GM11168 (cell line): Measurements from ENCODE around the gene PREP.
"Not testable (repeated sequence)": the region's sequence is repeated elsewhere in the genome, so short reads cannot be mapped to it uniquely, and the experiment has no call there.

Source experiments
- in situ Hi-C: fragments of 300-500 bp; cut with MboI; formaldehyde crosslinking; loops from one replicate; pipeline ENCODE4 v1.12.0; 2022; ENCODE audit warnings: low sequenced_read_pairs; ENCODE audit not compliant: unreplicated experiment

PREP gene

DNA sequence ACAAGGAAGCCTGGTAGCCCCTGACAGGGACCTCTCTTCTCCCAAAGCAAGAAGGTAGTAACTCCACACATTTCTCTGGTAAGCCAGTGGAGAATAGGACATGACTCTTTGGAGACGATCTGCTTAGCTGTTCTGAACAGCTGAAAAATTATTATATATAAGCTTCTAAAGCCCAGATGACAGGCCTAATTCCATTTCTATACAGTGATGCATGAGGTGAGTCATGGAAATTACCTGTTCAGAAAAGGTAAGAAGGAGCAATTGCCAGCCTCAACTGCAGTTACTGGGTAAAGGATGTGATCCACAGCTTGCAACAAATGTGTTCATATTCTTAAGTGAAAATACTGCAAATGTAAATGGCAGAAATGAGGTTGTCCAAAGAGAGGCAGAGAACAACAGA lies 54.0 kb downstream of the PREP start:
- in situ Hi-C loops, result no loop called here

DNA sequence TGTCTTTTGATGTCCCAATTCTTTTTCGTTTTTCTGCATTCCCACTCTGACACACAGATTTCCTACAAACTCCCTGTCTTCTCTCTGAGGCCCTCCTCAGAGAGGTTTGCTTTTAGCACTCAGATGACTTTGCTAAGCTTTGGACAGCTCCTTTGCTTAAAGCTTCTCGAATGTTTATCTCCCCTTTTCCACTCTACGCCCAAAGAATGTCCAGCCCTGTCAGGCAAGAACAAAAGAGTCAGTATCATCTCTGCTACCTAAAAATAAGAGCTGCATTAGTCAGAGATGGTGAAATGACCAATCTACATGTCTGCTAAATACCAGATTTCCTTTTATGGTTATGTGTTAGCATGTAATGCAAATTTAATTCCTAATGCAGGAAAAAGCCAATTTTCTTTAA lies 56.8 kb downstream of the PREP start:
- in situ Hi-C loops, result no loop called here

GRCh38 chr6:105345506-105345905 lies 57.4 kb downstream of the PREP start:
- in situ Hi-C loops, result no loop called here

DNA sequence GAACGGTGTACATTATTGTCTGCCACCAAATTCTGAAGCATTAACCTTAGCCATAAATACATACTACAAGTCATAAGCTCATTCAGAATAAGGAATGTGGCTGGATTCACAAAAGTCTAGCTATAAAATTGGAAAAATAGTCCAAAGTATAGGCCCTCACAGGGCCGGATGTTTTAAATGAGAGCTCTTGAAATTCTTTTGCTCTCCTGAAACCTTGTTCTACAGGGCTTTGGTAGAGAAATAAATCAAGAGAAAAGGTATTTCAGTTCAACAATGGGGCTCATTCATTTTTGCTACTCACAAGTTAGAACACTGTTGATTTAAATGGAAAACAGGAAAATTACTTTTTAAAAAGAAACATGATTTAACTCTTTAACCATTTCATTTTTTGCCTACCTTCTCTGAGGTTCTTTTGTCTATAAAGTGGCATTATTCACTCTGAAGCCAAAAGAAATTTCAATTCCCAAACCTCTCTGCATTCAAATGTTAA lies 58.0 kb downstream of the PREP start:
- in situ Hi-C loops, result no loop called here

DNA sequence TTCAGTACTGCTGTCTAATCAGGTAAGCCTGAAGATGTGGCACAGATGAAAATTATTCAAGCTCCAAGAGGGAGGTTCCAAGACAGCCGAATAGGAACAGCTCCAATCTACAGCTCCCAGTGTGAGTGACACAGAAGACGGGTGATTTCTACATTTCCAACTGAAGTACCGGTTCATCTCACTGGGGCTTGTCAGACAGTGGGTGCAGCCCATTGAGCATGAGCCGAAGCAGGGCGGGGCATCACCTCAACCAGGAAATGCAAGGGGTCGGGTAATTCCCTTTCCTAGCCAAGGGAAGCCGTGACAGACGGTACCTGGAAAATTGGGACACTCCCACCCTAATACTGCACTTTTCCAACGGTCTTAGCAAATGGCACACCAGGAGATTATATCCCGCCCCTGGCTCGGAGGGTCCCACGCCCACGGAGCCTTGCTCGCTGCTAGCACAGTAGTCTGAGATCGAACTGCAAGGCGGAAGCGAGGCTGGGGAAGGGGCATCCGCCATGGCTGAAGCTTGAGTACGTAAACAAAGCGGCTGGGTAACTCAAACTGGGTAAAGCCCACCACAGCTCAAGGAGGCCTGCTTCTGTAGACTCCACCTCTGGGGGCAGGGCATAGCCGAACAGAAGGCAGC lies 64.4 kb downstream of the PREP start:
- in situ Hi-C loops, result not testable (repeated sequence)

GRCh38 chr6:105336986-105337385 lies 65.9 kb downstream of the PREP start:
- in situ Hi-C loops, result no loop called here

DNA sequence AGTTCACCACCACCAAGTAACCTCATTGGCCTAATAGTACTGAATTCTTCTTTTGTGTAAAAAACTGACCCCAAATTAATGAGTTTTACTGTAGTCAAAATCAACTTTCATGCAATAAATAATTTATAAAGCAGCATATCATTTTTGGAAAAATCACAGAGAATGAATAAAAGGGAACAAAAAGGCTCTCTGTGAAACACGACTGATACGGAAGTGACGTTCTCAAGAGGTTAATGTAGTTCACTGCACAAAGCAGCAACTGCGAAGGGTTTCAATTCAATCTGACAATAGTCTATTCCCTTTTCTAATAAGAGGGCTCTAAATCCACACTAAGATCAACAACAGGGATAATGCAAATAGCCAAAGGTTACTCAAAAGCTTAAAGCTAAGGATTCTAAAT lies 70.3 kb downstream of the PREP start:
- in situ Hi-C loops, result no loop called here

DNA sequence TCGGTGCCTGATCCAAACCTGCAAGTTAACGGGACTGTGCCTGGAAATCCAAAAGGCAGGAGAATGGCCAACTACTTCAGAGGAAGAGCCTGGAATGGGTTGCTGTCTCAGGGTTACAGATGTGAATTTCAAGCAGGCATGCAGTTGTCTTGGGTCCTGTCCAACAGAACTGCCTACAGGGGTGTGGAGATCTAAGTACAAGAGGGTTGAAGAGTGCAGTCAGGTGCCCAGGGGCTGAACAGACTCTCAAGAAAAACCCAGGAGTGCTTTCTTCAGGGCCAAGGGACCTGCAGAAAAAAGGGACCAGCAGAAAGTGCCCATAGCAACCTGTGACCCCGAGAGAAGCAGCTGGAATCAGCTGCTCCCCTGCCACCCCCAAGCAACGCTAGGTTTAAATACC lies 71.0 kb downstream of the PREP start:
- in situ Hi-C loops, result no loop called here

- in situ Hi-C loops, result no loop called here
Observed at GRCh38 chr6:105330913-105331312, 72.0 kb downstream of the PREP start.

DNA sequence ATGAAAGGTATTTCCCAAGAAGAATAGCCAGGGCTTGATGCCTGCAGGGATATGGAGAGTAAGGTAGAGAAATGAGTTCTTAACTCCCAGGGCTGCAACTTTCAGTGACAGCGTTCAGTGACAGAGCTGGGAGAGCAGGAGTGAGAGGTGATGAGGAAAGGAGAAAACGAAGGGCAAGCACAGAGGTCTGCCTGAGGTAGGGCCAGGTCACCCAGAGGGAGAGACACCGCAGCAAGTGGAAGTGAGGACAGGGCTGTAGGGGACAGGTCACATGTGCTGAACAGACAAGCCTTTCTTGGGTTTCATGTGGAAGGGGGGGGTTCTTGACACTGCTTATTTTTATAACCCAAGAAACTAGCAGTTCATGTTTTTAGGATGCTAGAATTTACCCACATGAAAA lies 72.5 kb downstream of the PREP start:
- in situ Hi-C loops, result no loop called here

DNA sequence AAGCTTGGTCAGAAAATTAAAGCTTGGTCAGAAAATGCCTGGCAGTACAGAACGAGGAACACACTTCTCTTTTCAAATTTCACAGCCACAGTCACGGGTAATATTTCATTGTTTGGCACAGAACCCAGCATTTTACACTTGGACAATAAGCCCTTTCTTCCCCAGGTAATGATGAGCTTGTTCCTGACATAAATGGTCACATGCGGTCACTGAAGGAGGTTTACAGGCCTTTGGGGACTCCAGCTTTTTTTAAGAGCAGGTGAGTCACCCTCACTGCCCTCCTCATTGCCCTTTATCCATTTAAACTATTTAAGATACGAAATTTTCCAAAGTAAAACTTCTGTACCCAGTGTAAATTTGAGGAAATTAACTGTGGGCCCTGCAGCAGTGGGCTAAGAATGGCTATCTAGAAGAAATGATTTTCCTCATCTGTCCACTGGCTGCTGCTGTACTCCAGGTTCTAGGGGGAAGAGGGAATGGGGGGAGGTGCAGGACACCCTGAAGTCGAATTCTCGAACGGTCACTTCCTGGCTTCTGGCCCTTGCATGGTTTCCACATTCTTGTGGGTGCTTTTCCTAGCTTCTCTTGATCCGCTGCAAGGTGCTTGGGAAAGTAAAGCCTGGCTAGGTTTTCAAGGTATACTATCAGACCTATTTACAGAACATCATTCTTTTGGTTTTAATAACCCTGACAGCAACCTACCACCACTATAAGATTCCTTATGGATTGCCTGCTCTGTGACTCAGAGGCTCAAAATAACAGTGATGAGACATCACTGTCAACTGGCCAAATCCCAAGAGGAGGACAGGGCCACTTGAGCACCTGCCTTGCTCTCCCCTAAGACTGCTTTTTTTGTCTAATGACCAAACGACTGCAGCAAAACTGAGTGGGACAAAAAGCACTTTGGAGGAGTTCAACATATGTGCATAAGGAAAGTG lies 75.8 kb downstream of the PREP start:
- in situ Hi-C loops, result no loop called here

DNA sequence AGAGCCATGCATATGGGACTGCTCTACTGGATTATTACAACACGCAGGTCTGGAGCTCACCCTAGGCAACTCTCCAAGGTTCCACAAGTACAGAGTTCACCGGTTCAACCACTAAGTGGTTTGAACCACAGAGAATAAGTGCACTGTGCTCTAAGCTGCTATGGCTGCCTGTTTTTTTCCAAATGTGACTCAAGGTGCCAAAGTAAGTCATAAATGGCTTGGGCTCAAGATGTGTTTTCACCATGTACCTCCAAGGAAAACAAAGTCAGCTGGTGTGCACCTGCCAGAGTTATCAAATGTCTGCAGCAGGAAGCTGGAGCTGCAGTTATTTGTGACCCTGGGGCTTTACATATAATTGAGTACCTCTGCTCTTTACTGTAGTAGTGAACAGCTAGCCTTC lies 76.7 kb downstream of the PREP start:
- in situ Hi-C loops, result no loop called here

DNA sequence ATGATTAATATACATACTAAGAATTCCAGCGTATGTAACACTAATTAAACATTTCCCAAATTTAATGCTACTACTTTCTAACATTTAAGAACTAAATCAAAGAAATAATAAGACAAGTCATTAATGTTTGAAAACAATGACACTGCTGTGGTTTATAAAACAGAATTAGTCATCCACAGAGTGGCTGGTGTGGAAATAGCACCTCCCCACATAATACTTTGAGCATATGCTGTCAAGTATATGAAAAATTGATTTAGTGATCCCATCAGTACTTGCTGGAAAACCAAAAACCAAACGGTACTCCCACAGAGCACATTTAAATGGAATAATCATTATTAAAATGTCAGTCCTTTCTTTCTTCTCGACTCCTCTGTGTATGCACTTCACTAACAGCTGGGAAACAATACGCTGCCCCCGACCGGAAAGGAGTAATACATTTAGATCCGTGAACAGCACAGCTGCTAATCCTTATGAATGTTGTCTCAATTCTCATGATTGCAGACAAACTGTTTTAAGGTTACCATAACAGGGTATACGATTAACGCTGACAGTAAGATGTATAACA lies 78.4 kb downstream of the PREP start:
- in situ Hi-C loops, result no loop called here

DNA sequence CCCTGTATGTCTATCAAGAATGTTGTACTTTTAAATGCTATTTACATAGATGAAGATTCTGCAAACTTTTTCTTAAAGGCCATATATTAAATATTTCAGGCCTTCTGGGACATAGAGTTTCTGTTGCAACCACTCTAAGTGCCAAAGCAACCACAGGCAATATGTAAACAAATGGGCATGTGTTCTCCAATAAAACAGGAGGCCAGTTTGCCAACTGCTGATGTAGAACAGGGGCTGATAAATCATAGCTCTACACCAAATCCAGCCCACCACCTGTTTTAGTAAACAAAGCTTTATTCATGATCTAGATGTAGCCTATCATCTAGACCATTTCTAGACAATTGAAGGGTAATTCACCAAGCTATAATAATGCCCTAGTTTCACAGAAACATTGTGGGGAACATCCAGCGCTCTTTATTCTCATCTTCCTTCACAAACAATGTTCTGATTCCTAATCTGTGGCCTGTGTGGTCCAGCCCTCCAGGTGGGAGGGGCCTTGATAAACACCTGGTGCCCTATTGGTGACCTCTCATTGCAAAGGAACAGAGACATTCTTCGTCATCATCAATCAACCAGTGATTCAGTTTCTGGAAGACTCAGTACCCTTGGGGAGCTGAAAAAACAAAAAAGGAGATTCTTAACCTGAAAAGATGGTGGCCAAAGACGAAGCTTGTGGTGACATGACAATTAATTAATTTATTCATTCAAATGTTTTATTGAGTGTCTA lies 80.2 kb downstream of the PREP start:
- in situ Hi-C loops, result no loop called here

DNA sequence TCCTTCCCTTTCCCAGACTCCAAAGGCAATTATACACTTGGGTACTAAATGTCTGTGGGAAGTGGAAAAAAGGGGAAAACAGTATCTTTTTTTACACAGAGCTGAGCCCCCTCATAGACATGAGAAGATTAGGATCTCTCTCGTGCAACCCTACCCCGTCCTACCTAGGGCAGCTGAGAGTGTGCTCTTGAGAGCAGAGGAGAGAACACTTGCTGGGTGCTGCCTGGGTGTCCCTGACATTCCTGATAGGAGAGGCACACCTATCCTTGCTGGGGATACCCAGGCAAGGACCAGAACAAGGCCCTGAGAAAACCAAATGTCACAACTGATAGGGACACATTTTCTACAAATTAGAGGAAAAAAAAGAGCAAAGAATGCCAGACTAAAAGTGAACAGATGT lies 81.2 kb downstream of the PREP start:
- in situ Hi-C loops, result no loop called here

- in situ Hi-C loops, result no loop called here
Observed at GRCh38 chr6:105321207-105321606, 81.7 kb downstream of the PREP start.

DNA sequence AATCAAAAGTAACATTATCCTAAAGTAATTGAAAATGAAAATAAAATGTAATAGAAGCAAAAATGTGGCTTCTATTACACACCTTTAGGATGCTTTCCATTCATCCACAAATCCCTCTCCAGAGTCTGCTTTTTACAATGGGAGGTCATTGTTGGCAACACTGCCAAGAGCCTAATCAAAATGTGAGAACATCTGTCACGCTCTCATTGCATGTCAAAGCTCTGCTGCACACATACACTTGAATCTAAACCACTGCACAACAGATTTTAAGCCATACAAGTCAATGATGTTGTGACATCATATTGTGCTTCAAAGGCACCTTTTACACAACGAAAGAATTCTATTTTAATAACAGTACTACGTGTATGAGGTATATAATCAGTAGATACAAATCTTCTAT lies 82.1 kb downstream of the PREP start:
- in situ Hi-C loops, result no loop called here

- in situ Hi-C loops, result no loop called here
Observed at GRCh38 chr6:105320271-105320670, 82.6 kb downstream of the PREP start.

GRCh38 chr6:105319331-105319730 lies 83.6 kb downstream of the PREP start:
- in situ Hi-C loops, result no loop called here

- in situ Hi-C loops, result no loop called here
Observed at GRCh38 chr6:105318660-105319059, 84.2 kb downstream of the PREP start.
